Activated CD8-positive, alpha-beta T cell treated with anti-CD3 and anti-CD28 coated beads for 36 hours (primary cell): ENCODE results near the gene TRPC3. TPM values are rescaled to one million over a fixed set of nuclear protein-coding genes. Genes with fewer than 3 reads are reported as not detected.
"Not testable (repeated sequence)": the region's sequence is repeated elsewhere in the genome, so short reads cannot be mapped to it uniquely, and the experiment has no call there.

Source experiments
- ATAC-seq: fragments of 200-7000 bp; cut with Tn5 transposase; one replicate; pipeline ENCODE4 v1.10.0; 2021; ENCODE audit warnings: mild to moderate bottlenecking, moderate library complexity
- CTCF ChIA-PET: fragments of 350-600 bp; sonication (Branson Sonifier 250); formaldehyde crosslinking; loops from one replicate; lab custom pipeline; 2021; ENCODE audit warnings: antibody characterized with exemption; lab: Charles Lee
- POLR2A ChIA-PET: fragments of 350-600 bp; sonication (Branson Sonifier 250); formaldehyde crosslinking; loops from one replicate; lab custom pipeline; 2021; ENCODE audit warnings: antibody characterized with exemption; lab: Charles Lee
- DNase-seq: peaks from one replicate; pipeline ENCODE4 v3.0.0-alpha.2; 2020
- H3K27ac Mint-ChIP-seq: one replicate; pipeline ENCODE4 v1.8.0; 2021; ENCODE audit warnings: mild to moderate bottlenecking, mixed read lengths
- H3K27me3 Mint-ChIP-seq: one replicate; pipeline ENCODE4 v1.8.0; 2021; ENCODE audit warnings: mixed read lengths
- H3K36me3 Mint-ChIP-seq: one replicate; pipeline ENCODE4 v1.8.0; 2021; ENCODE audit warnings: low read depth, mixed read lengths
- H3K4me1 Mint-ChIP-seq: one replicate; pipeline ENCODE4 v1.8.0; 2021; ENCODE audit warnings: low read depth, mixed read lengths
- H3K4me3 Mint-ChIP-seq: one replicate; pipeline ENCODE4 v1.8.0; 2021; ENCODE audit warnings: mild to moderate bottlenecking, moderate library complexity, mixed read lengths
- H3K9me3 Mint-ChIP-seq: one replicate; pipeline ENCODE4 v1.8.0; 2021; ENCODE audit warnings: mixed read lengths
- intact Hi-C: fragments of 100-400 bp; cut with micrococcal nuclease; formaldehyde crosslinking; loops from one replicate; pipeline ENCODE4 v1.10.0; 2022
- total RNA-seq, 2 experiments: library from RNA; stranded (reverse); gene quantifications; one replicate each; pipeline ENCODE4 v1.2.3, GENCODE V29; 2021
- TF ChIP-seq, protein P1 (sequence below): fragments of 200-600 bp; IDR thresholded peaks from one replicate; pipeline ENCODE4 v1.8.0; 2022; ENCODE audit warnings: antibody characterized with exemption, mild to moderate bottlenecking

Gene TRPC3
- total RNA-seq, 2 experiments from 2014 or later: 0.13 to 0.16 TPM

DNA sequence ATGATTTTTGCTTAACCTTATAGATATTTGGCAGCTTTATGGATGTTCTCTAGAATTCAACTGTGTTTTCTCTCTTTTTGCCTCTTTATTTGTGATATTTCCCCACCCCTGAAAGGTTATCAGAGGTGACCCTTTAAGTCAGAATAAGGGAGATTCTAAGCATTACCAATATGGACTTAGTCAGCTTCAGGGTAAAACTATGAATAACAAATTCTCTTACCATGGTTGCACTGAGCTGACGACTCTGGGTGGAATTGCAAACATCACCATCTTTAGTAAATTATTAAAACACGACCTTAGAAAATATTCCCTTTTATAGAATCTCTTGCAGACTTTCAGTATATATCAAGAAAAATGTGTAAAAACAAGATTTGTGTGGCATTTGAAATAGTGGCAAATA is 21.6 kb downstream of the TRPC3 start:
- no peak for DNase-seq
- no peaks in the 10 kb centered on the region for H3K4me1 Mint-ChIP-seq
- no peak overlapping the region for H3K4me3 Mint-ChIP-seq
- no peak for ATAC-seq
- ChIA-PET POLR2A (no interaction called here), CTCF (interaction anchor here (1.0 to 1.3 kb wide), 3 partner anchors 14 to 69 kb away, joined by 3 to 7 read pairs (median 3); no protein-coding TSS in a partner anchor)
- H3K27me3 Mint-ChIP-seq: peaks cover 21% of the 10 kb centered on the region
- no peaks in the 10 kb centered on the region for H3K36me3 Mint-ChIP-seq
- TF ChIP-seq, protein P1, sequence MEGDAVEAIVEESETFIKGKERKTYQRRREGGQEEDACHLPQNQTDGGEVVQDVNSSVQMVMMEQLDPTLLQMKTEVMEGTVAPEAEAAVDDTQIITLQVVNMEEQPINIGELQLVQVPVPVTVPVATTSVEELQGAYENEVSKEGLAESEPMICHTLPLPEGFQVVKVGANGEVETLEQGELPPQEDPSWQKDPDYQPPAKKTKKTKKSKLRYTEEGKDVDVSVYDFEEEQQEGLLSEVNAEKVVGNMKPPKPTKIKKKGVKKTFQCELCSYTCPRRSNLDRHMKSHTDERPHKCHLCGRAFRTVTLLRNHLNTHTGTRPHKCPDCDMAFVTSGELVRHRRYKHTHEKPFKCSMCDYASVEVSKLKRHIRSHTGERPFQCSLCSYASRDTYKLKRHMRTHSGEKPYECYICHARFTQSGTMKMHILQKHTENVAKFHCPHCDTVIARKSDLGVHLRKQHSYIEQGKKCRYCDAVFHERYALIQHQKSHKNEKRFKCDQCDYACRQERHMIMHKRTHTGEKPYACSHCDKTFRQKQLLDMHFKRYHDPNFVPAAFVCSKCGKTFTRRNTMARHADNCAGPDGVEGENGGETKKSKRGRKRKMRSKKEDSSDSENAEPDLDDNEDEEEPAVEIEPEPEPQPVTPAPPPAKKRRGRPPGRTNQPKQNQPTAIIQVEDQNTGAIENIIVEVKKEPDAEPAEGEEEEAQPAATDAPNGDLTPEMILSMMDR: no peak
- H3K9me3 Mint-ChIP-seq: no peaks in the 10 kb centered on the region
- H3K27ac Mint-ChIP-seq: no peak overlapping the region
- intact Hi-C loops: no loop called here

DNA sequence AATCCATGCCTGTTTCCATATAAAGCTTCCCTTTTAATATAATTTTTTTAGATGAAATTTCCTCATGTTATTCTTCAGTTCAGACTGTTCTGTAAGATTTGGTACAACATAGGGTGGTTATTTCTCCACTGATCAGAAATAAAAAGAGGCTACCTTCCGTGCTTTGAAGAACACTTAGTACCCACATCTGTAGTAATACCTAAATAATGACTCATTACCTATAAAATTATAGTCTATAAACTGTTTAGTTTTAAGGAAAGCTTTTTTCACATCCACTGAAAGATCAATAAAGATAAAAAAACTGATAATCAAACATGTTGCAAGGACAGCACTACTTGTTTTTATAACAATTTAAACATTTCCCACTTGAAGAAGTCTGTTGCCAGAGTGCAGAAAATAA is 23.9 kb downstream of the TRPC3 start:
- DNase-seq: no peak
- ATAC-seq: no peak
- Mint-ChIP-seq H3K4me1 (no peaks in the 10 kb centered on the region), H3K27me3 (peaks cover 12% of the 10 kb centered on the region), H3K36me3 (no peaks in the 10 kb centered on the region), H3K27ac (no peak overlapping the region), H3K4me3 (no peak overlapping the region), H3K9me3 (no peaks in the 10 kb centered on the region)
- ChIA-PET POLR2A (no interaction called here), CTCF (interaction anchor here (1.3 kb wide), 1 partner anchor 27 kb away, joined by 4 read pairs; no protein-coding TSS in a partner anchor)
- intact Hi-C loops: no loop called here
- TF ChIP-seq, protein P1: no peak

DNA sequence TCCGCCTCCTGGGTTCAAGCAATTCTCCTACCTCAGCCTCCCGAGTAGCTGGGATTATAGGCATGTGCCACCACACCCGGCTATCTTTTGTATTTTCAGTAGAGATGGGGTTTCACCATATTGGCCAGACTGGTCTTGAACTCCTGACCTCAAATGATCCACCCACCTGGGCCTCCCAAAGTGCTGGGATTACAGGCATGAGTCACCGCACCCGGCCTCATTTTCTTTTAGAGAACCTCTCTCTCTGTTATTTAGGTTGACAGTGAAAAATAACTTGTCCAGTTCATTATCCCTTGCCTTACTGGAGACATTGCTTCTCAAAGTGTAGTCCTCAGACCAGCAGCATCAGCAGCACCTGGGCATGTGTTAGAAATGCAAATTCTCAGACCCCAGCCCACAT is 25.4 kb downstream of the TRPC3 start:
- POLR2A ChIA-PET, intact Hi-C loops, DNase-seq, H3K9me3 Mint-ChIP-seq, H3K27ac Mint-ChIP-seq, H3K4me1 Mint-ChIP-seq, ATAC-seq, CTCF ChIA-PET, H3K4me3 Mint-ChIP-seq, H3K36me3 Mint-ChIP-seq: not testable (repeated sequence)
- H3K27me3 Mint-ChIP-seq: peaks cover 10% of the 10 kb centered on the region

DNA sequence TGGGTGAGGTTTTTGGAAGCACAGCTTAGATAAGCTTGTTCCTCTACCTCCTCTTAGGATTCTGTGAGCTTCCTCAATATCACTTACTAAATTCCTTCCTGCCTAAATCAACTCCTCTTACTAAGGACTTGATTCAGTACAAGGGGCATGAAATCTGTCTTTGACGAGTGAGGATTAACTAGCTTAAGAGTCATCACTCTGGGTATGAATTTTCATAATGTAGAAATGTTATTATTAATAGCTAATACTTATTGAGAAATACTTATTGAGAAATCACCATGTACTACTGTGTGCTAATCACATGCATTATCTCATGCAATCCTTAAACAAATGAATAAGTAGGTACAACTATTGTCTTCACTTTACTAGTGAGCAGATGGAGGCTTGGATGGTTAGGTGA is 28.6 kb downstream of the TRPC3 start:
- no peaks in the 10 kb centered on the region for H3K36me3 Mint-ChIP-seq
- no peak overlapping the region for H3K27ac Mint-ChIP-seq
- ATAC-seq (no peak), DNase-seq (no peak)
- ChIA-PET CTCF (no interaction called here), POLR2A (no interaction called here)
- H3K27me3 Mint-ChIP-seq: peaks cover 4% of the 10 kb centered on the region
- intact Hi-C loops: no loop called here
- no peaks in the 10 kb centered on the region for H3K4me1 Mint-ChIP-seq
- TF ChIP-seq, protein P1: no peak
- no peaks in the 10 kb centered on the region for H3K9me3 Mint-ChIP-seq
- H3K4me3 Mint-ChIP-seq: no peak overlapping the region

DNA sequence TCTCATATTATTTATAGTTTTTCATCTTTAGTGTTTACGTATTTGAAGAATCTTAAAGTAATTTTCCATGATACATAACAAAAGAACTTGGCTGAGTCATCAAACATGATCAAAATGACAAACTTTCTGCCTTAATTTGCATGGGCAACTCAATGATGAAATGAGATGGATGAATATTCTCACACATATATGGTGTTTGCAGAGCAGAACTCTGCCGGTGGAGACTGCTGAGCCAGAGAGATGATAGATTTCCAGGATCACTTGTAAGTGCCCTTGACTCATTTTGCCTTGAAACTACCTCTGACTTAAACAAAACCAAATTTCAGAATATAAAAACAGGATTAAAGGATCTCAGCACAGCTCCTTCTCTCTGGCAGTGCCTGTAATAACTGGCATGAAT is 38.2 kb downstream of the TRPC3 start:
- POLR2A ChIA-PET: no interaction called here
- Mint-ChIP-seq H3K9me3 (no peaks in the 10 kb centered on the region), H3K36me3 (no peaks in the 10 kb centered on the region), H3K4me3 (no peak overlapping the region), H3K27ac (no peak overlapping the region), H3K4me1 (peaks cover 7% of the 10 kb centered on the region), H3K27me3 (peaks cover 4% of the 10 kb centered on the region)
- intact Hi-C loops: no loop called here
- CTCF ChIA-PET: interaction anchor here (1.2 kb wide), 1 partner anchor 13 kb away, joined by 4 read pairs; no protein-coding TSS in a partner anchor
- DNase-seq (no peak), ATAC-seq (no peak)
- TF ChIP-seq, protein P1: no peak
